Astrocyte (in vitro differentiated cells and primary cell): ENCODE results near the gene TDG. TPM values are rescaled to one million over a fixed set of nuclear protein-coding genes. Genes with fewer than 3 reads are reported as not detected.

ENCODE experiments used
- DNase-seq: peaks from one replicate; pipeline ENCODE4 v3.0.0-alpha.2; 2010; ENCODE audit warnings: low read depth
- FAIRE-seq: peaks from 2 replicates; lab custom pipeline; 2011; peaks lifted over from hg19 to GRCh38; lab: Jason Lieb, UNC
- H2AFZ ChIP-seq: 2 replicates; pipeline ENCODE4 v1.6.0; 2012; ENCODE audit warnings: low read depth, low read length, inconsistent platforms
- H3K27ac ChIP-seq: 2 replicates; pipeline ENCODE4 v1.5.1; 2011; ENCODE audit warnings: low read depth, low read length, inconsistent platforms
- H3K27me3 ChIP-seq: 2 replicates; pipeline ENCODE4 v1.6.0; 2011; ENCODE audit warnings: low read length, inconsistent platforms; ENCODE audit not compliant: insufficient read depth
- H3K36me3 ChIP-seq: 2 replicates; pipeline ENCODE4 v1.5.1; 2011; ENCODE audit warnings: low read length, inconsistent platforms; ENCODE audit not compliant: insufficient read depth
- H3K4me1 ChIP-seq: 2 replicates; pipeline ENCODE4 v1.5.1; 2011; ENCODE audit warnings: low read length, inconsistent platforms; ENCODE audit not compliant: insufficient read depth
- H3K4me2 ChIP-seq: 2 replicates; pipeline ENCODE4 v1.6.0; 2012; ENCODE audit warnings: low read length, inconsistent platforms
- H3K4me3 ChIP-seq: 2 replicates; pipeline ENCODE4 v1.5.1; 2011; ENCODE audit warnings: low read depth, mild to moderate bottlenecking, low read length, inconsistent platforms; ENCODE audit not compliant: insufficient read depth
- H3K79me2 ChIP-seq: 2 replicates; pipeline ENCODE4 v1.6.0; 2012; ENCODE audit warnings: mild to moderate bottlenecking, low read length, inconsistent platforms; ENCODE audit not compliant: insufficient read depth
- H3K9ac ChIP-seq: 2 replicates; pipeline ENCODE4 v1.6.0; 2012; ENCODE audit warnings: mild to moderate bottlenecking, low read length, inconsistent platforms
- H3K9me3 ChIP-seq: 2 replicates; pipeline ENCODE4 v1.5.1; 2012; ENCODE audit warnings: low read depth, mild to moderate bottlenecking, low read length, inconsistent platforms; ENCODE audit not compliant: insufficient read depth
- H4K20me1 ChIP-seq: 2 replicates; pipeline ENCODE4 v1.6.0; 2012; ENCODE audit warnings: low read length, inconsistent platforms; ENCODE audit not compliant: insufficient read depth
- H3K27ac Mint-ChIP-seq: one replicate; pipeline ENCODE4 v1.8.0; 2021; ENCODE audit warnings: mild to moderate bottlenecking, mixed read lengths; ENCODE audit not compliant: unreplicated experiment
- H3K27me3 Mint-ChIP-seq: one replicate; pipeline ENCODE4 v1.8.0; 2021; ENCODE audit warnings: low read depth, mixed read lengths; ENCODE audit not compliant: unreplicated experiment
- H3K36me3 Mint-ChIP-seq: one replicate; pipeline ENCODE4 v1.8.0; 2021; ENCODE audit warnings: low read depth, mixed read lengths; ENCODE audit not compliant: unreplicated experiment
- H3K4me1 Mint-ChIP-seq: one replicate; pipeline ENCODE4 v1.8.0; 2021; ENCODE audit warnings: low read depth, mixed read lengths; ENCODE audit not compliant: unreplicated experiment
- H3K4me3 Mint-ChIP-seq: one replicate; pipeline ENCODE4 v1.8.0; 2021; ENCODE audit warnings: mild to moderate bottlenecking, moderate library complexity, mixed read lengths; ENCODE audit not compliant: unreplicated experiment
- H3K9me3 Mint-ChIP-seq: one replicate; pipeline ENCODE4 v1.8.0; 2021; ENCODE audit warnings: mild to moderate bottlenecking, mixed read lengths; ENCODE audit not compliant: unreplicated experiment
- CTCF ChIP-seq: IDR thresholded peaks from 2 replicates; pipeline ENCODE4 v1.5.1; 2011; ENCODE audit warnings: low read depth, mild to moderate bottlenecking, inconsistent platforms, low read length, moderate library complexity; ENCODE audit not compliant: insufficient read depth
- EZH2 ChIP-seq: IDR thresholded peaks from 2 replicates; pipeline ENCODE4 v1.6.1; 2012; ENCODE audit warnings: mild to moderate bottlenecking, low read length, inconsistent platforms; ENCODE audit not compliant: insufficient read depth
- total RNA-seq: library from RNA; stranded (reverse); gene quantifications from 2 replicates; pipeline ENCODE4 v1.2.1, GENCODE V29; 2021

TDG gene
- total RNA-seq, 1 donor from 2014 or later = 49.7 TPM

- Mint-ChIP-seq H3K27me3 (no peaks in the 10 kb centered on the region), H3K4me1 (peaks cover 17% of the 10 kb centered on the region), H3K9me3 (no peaks in the 10 kb centered on the region), H3K4me3 (peak overlapping the region; percentile 97), H3K27ac (peak overlapping the region; percentile 91), H3K36me3 (no peaks in the 10 kb centered on the region)
- TF ChIP-seq CTCF (no peak), EZH2 (no peak)
- Histone ChIP-seq H3K4me2 (peak overlapping the region; percentile 87), H4K20me1 (peaks cover 40% of the 10 kb centered on the region), H3K36me3 (no peaks in the 10 kb centered on the region), H3K9me3 (no peaks in the 10 kb centered on the region), H3K4me1 (peaks cover 29% of the 10 kb centered on the region), H3K9ac (peak overlapping the region; percentile 97), H3K4me3 (peak overlapping the region; percentile 92), H2AFZ (no peak overlapping the region), H3K27ac (peak overlapping the region; percentile 92), H3K27me3 (no peaks in the 10 kb centered on the region), H3K79me2 (peaks cover 87% of the 10 kb centered on the region)
- FAIRE-seq (no peak), DNase-seq (no peak)
Observed at GRCh38 chr12:103966736-103967135, 1.1 kb downstream of the TDG start.

- FAIRE-seq = no peak
- Histone ChIP-seq H3K27ac (peak overlapping the region; percentile 73), H3K36me3 (peaks cover 3% of the 10 kb centered on the region)
Observed at GRCh38 chr12:103969391-103969790, 3.7 kb downstream of the TDG start.

More at GRCh38 chr12:103969391-103969790, 3.7 kb downstream of the TDG start:
- H3K27me3 ChIP-seq = no peaks in the 10 kb centered on the region
- peak; percentile 69 for DNase-seq
- H3K4me1 Mint-ChIP-seq = peaks cover 12% of the 10 kb centered on the region
- peaks cover 100% of the 10 kb centered on the region for H3K79me2 ChIP-seq
- H2AFZ ChIP-seq = no peak overlapping the region
- no peaks in the 10 kb centered on the region for H3K9me3 Mint-ChIP-seq
- TF ChIP-seq EZH2 (no peak), CTCF (no peak)
- H3K27me3 Mint-ChIP-seq = no peaks in the 10 kb centered on the region
- H4K20me1 ChIP-seq = peaks cover 63% of the 10 kb centered on the region
- H3K36me3 Mint-ChIP-seq = no peaks in the 10 kb centered on the region
- H3K4me2 ChIP-seq = peak overlapping the region; percentile 69
- peak overlapping the region; percentile 56 for H3K9ac ChIP-seq
- H3K4me1 ChIP-seq = peaks cover 27% of the 10 kb centered on the region
- peak overlapping the region; percentile 8 for H3K27ac Mint-ChIP-seq
- peak overlapping the region; percentile 7 for H3K4me3 Mint-ChIP-seq
- H3K9me3 ChIP-seq = no peaks in the 10 kb centered on the region
- H3K4me3 ChIP-seq = no peak overlapping the region
